ENCODE measurements around the gene LIPH. TPM values are rescaled to one million over a fixed set of nuclear protein-coding genes. Genes with fewer than 3 reads are reported as not detected.

Gene LIPH
- polyA plus RNA-seq, 1 experiment, result 0.06 TPM

- TF ChIP-seq CTCF (IDR thresholded peaks at IDR 0.05; ENCODE audit: low read depth, low read length), result no peak
- peak within 1 kb of the TSS; percentile 89 for H3K27ac ChIP-seq (ENCODE audit: low read depth, low read length)
- H3K9me3 ChIP-seq (ENCODE audit: control insufficient read depth, insufficient read depth, low read length), result no peaks in the 10 kb centered on the region; the same call in 1 of the 2 replicates
- no peaks in the 10 kb centered on the region for H3K27me3 ChIP-seq (ENCODE audit: control insufficient read depth, insufficient read depth, low read length)
- peak within 1 kb of the TSS; percentile 91 for H3K4me3 ChIP-seq (ENCODE audit: low read depth, low read length)
- ChIA-PET CTCF (interaction anchor here (0.6 to 2.9 kb wide), 7 partner anchors 11 to 233 kb away, joined by 3 to 16 read pairs (median 3); no protein-coding TSS in a partner anchor), POLR2A (interaction anchor here (0.5 to 1.4 kb wide), 11 partner anchors 12 to 984 kb away, joined by 3 to 5 read pairs (median 3); partner anchors contain the start of genes DNAJB11, ETV5 and TMEM41A)
- peak; percentile 97 for DNase-seq (ENCODE audit: low read depth, low spot score)
Observed at GRCh38 chr3:185585859-185586685, 33.7 kb upstream of the LIPH start, which contains the start of gene SENP2. Gene SENP2, plus strand, starts transcription at chr3:185586295. Its CDS starts 119 bp downstream, at chr3:185586414.

DNA sequence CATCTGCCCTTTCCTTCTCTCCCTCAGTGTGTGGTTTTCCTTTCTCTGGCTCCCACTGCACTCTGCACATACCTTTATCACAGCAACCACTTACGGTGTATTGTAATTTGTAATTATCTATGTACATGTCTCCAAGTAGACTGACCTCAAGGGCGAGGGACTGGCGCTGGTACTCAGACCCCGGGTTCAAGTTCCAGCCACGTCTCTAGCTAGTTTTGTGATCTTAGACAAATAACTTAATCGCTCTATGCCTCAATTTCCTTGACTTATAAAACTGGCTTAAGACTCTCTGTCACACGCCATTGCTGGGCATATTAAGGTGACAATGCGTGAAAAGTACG lies 33.1 kb upstream of the LIPH start:
- CTCF ChIA-PET, result interaction anchor here (0.6 to 2.9 kb wide), 5 partner anchors 10 to 232 kb away, joined by 3 to 16 read pairs (median 3); no protein-coding TSS in a partner anchor
- Histone ChIP-seq H3K27me3 (ENCODE audit: control insufficient read depth, insufficient read depth, low read length) (no peaks in the 10 kb centered on the region), H3K9me3 (ENCODE audit: control insufficient read depth, insufficient read depth, low read length) (no peaks in the 10 kb centered on the region; the same call in 1 of the 2 replicates), H3K4me3 (ENCODE audit: low read depth, low read length) (peak overlapping the region; percentile 68), H3K27ac (ENCODE audit: low read depth, low read length) (peak overlapping the region; percentile 47)
- DNase-seq (ENCODE audit: low read depth, low spot score), result no peak
- TF ChIP-seq CTCF (IDR thresholded peaks at IDR 0.05; ENCODE audit: low read depth, low read length), result no peak
- POLR2A ChIA-PET, result interaction anchor here (0.6 to 1.4 kb wide), 6 partner anchors 13 to 985 kb away, joined by 3 to 5 read pairs (median 3); partner anchors contain the start of genes DNAJB11 and TMEM41A

DNA sequence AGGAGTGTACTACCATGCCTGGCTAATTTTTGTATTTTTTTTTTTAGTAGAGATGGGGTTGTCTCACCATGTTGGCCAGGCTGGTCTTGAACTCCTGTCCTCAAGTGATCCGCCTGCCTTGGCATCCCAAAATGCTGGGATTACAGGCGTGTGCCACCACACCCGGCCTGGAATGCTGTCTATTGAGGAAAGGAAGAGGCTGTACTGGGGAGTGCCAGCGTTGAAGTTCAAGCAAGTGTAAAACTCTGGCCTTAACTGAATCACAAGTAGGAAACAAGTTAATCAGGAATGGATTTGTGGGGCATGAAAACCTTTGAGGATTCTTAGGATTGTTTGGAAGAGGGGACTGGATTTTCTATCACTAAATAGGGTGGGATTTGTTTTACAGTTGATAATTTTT lies 32.3 kb upstream of the LIPH start:
- Histone ChIP-seq H3K9me3 (ENCODE audit: control insufficient read depth, insufficient read depth, low read length) (no peaks in the 10 kb centered on the region; the same call in 1 of the 2 replicates), H3K27ac (ENCODE audit: low read depth, low read length) (no peak overlapping the region), H3K27me3 (ENCODE audit: control insufficient read depth, insufficient read depth, low read length) (peaks cover 4% of the 10 kb centered on the region), H3K4me3 (ENCODE audit: low read depth, low read length) (no peak overlapping the region)
- no peak for TF ChIP-seq CTCF (IDR thresholded peaks at IDR 0.05; ENCODE audit: low read depth, low read length)
- POLR2A ChIA-PET, result interaction anchor here (0.7 kb wide), 1 partner anchor 37 kb away, joined by 3 read pairs; no protein-coding TSS in a partner anchor
- CTCF ChIA-PET, result interaction anchor here (1.6 kb wide), 1 partner anchor 9 kb away, joined by 7 read pairs; no protein-coding TSS in a partner anchor
- DNase-seq (ENCODE audit: low read depth, low spot score), result no peak

DNA sequence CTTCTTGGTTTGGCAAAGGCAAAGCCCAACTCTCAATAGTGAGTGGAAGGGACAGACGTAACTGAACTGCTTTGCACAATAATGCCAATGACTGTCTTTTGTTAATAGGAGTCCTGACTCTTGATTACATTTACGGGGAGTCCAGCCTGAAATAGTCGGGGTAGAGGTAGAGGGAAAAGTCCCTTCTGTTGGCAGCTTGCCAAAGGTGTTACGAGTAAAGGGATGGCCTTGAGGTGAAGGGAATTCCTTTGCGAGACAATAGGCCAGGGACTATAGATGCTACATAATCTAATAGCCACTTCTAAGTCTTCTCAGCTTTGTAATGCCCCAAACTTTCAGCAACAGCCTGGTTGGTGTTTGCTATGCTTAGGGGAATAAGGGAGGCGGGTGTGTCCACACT lies 31.5 kb upstream of the LIPH start:
- Histone ChIP-seq H3K4me3 (ENCODE audit: low read depth, low read length) (no peak overlapping the region), H3K9me3 (ENCODE audit: control insufficient read depth, insufficient read depth, low read length) (no peaks in the 10 kb centered on the region; the same call in 1 of the 2 replicates), H3K27ac (ENCODE audit: low read depth, low read length) (no peak overlapping the region), H3K27me3 (ENCODE audit: control insufficient read depth, insufficient read depth, low read length) (peaks cover 4% of the 10 kb centered on the region)
- no peak for TF ChIP-seq CTCF (IDR thresholded peaks at IDR 0.05; ENCODE audit: low read depth, low read length)
- POLR2A ChIA-PET, result no interaction called here
- CTCF ChIA-PET, result interaction anchor here (0.9 to 1.6 kb wide), 2 partner anchors 8 to 360 kb away, joined by 3 to 7 read pairs; no protein-coding TSS in a partner anchor
- DNase-seq (ENCODE audit: low read depth, low spot score), result no peak
